ENCODE data around the gene KIF3A. TPM values are rescaled to one million over a fixed set of nuclear protein-coding genes. Genes with fewer than 3 reads are reported as not detected.

Gene KIF3A
- 7.6 and 21.5 TPM in 2 replicates for total RNA-seq

GRCh38 chr5:132736853-132737833 is at the start of gene KIF3A:
TSS of gene KIF3A (minus strand) at chr5:132737546. CDS start at chr5:132737419, 127 bp downstream.
- DNase-seq (ENCODE audit: low read depth): peak; percentile 91

- peak; percentile 39 for DNase-seq (ENCODE audit: low read depth)
Measured at GRCh38 chr5:132787076-132787475, 49.7 kb upstream of the KIF3A start.

- no peak for DNase-seq (ENCODE audit: low read depth)
Measured at GRCh38 chr5:132785864-132786263, 48.5 kb upstream of the KIF3A start.

GRCh38 chr5:132785365-132785764 is 48.0 kb upstream of the KIF3A start:
- no peak for DNase-seq (ENCODE audit: low read depth)

GRCh38 chr5:132782101-132782500 is 44.8 kb upstream of the KIF3A start:
- peak; percentile 46 for DNase-seq (ENCODE audit: low read depth)

GRCh38 chr5:132781029-132781428 is 43.7 kb upstream of the KIF3A start:
- DNase-seq (ENCODE audit: low read depth): no peak

GRCh38 chr5:132780577-132780976 is 43.2 kb upstream of the KIF3A start:
- no peak for DNase-seq (ENCODE audit: low read depth)

GRCh38 chr5:132779961-132780360 is 42.6 kb upstream of the KIF3A start:
- DNase-seq (ENCODE audit: low read depth): no peak

- DNase-seq (ENCODE audit: low read depth): no peak
Measured at GRCh38 chr5:132778856-132779255, 41.5 kb upstream of the KIF3A start.

- DNase-seq (ENCODE audit: low read depth): no peak
Measured at GRCh38 chr5:132778129-132778528, 40.8 kb upstream of the KIF3A start.

GRCh38 chr5:132777209-132778069 is 40.1 kb upstream of the KIF3A start, which contains the start of gene SEPTIN8:
TSS of gene SEPTIN8 (minus strand) at chr5:132777239. CDS start at chr5:132777137, 102 bp downstream.
- DNase-seq (ENCODE audit: low read depth): no peak

GRCh38 chr5:132776938-132777208 is 39.5 kb upstream of the KIF3A start:
- no peak for DNase-seq (ENCODE audit: low read depth)

- no peak for DNase-seq (ENCODE audit: low read depth)
Measured at GRCh38 chr5:132776131-132776937, 39.0 kb upstream of the KIF3A start.

- DNase-seq (ENCODE audit: low read depth): peak; percentile 88
Measured at GRCh38 chr5:132775476-132775961, 38.2 kb upstream of the KIF3A start.

- DNase-seq (ENCODE audit: low read depth): no peak
Measured at GRCh38 chr5:132774896-132775295, 37.5 kb upstream of the KIF3A start.

GRCh38 chr5:132774406-132774805 is 37.1 kb upstream of the KIF3A start:
- no peak for DNase-seq (ENCODE audit: low read depth)

- DNase-seq (ENCODE audit: low read depth): no peak
Measured at GRCh38 chr5:132773601-132774355, 36.4 kb upstream of the KIF3A start.

GRCh38 chr5:132773114-132773513 is 35.8 kb upstream of the KIF3A start:
- DNase-seq (ENCODE audit: low read depth): no peak

GRCh38 chr5:132772291-132773070 is 35.1 kb upstream of the KIF3A start:
- DNase-seq (ENCODE audit: low read depth): peak; percentile 33

- DNase-seq (ENCODE audit: low read depth): peak; percentile 83
Measured at GRCh38 chr5:132771503-132771998, 34.2 kb upstream of the KIF3A start.

Data from renal cortical epithelial cell (primary cell).